ENCODE data around the gene ATXN1. TPM values are rescaled to one million over a fixed set of nuclear protein-coding genes. Genes with fewer than 3 reads are reported as not detected.
"Not testable (repeated sequence)": the region's sequence is repeated elsewhere in the genome, so short reads cannot be mapped to it uniquely, and the experiment has no call there.

ATXN1 gene
- total RNA-seq, 5 donors from 2014 or later (not counting 1 experiment from before 2014, with no cell fraction given): 65.1 to 101 (median 77.5) TPM

DNA sequence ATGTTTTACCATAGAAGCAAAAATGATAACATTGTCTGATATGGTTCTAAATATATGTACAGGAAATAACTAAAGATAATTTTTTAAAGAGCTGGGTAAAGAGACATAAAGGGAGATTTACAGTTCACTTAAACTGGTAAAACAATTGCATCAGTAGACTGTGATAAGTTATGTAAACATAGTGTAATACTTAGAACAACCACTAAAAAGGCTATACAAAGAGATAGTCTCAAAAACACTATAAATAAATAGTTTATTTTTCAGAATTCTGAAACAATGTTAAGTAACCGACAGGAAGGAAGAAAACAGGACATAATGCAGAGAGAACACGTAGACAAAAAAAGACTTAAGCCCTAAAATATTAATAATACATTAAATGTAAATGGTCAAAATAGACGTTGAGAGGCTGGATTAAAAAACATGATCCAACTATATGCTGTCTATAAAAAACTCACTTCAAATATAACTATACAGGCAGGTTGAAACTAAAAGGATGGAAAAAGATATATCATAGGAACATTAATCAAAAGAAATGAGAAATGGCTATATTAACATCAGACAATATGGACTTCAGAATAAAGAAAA lies 32.7 kb upstream of the ATXN1 start:
- H3K36me3 ChIP-seq (ENCODE audit: control insufficient read depth in 2 of 2, extremely low read depth in 1 of 2, insufficient read depth in 1 of 2, low read length in 1 of 2): no peaks in the 10 kb centered on the region
- H3K27ac Mint-ChIP-seq: no peak overlapping the region
- no CpG with 5 or more reads among the region's 3 CpGs for WGBS (ENCODE audit: insufficient coverage)
- no peaks in the 10 kb centered on the region for H3K36me3 Mint-ChIP-seq
- no peaks in the 10 kb centered on the region for H3K27me3 ChIP-seq (replicated peaks in 1 of 2; ENCODE audit: control insufficient read depth in 2 of 2, extremely low read depth in 1 of 2, insufficient read depth in 2 of 2, low read length in 1 of 2)
- H3K27me3 Mint-ChIP-seq: peaks cover 0 to 3% of the 10 kb centered on the region in 2 donors
- H3K4me3 Mint-ChIP-seq: no peak overlapping the region
- ChIA-PET CTCF (no interaction called here), POLR2A (no interaction called here)
- no peak overlapping the region for H3K27ac ChIP-seq (ENCODE audit: low read length)
- H3K9me3 Mint-ChIP-seq: peaks cover 0 to 11% (median 5%) of the 10 kb centered on the region in 3 donors
- no peak for ATAC-seq (replicated peaks in 1 of 4)
- H3K4me1 ChIP-seq (ENCODE audit: control insufficient read depth in 1 of 2, extremely low read depth in 1 of 2, insufficient read depth in 2 of 2, low read length in 2 of 2): no peaks in the 10 kb centered on the region
- no peaks in the 10 kb centered on the region for H3K4me1 Mint-ChIP-seq
- H3K4me3 ChIP-seq (ENCODE audit: control insufficient read depth in 1 of 2, extremely low read depth in 1 of 2, low read length in 1 of 2): no peak overlapping the region
- no peaks in the 10 kb centered on the region for H3K9me3 ChIP-seq
- DNase-seq: no peak

DNA sequence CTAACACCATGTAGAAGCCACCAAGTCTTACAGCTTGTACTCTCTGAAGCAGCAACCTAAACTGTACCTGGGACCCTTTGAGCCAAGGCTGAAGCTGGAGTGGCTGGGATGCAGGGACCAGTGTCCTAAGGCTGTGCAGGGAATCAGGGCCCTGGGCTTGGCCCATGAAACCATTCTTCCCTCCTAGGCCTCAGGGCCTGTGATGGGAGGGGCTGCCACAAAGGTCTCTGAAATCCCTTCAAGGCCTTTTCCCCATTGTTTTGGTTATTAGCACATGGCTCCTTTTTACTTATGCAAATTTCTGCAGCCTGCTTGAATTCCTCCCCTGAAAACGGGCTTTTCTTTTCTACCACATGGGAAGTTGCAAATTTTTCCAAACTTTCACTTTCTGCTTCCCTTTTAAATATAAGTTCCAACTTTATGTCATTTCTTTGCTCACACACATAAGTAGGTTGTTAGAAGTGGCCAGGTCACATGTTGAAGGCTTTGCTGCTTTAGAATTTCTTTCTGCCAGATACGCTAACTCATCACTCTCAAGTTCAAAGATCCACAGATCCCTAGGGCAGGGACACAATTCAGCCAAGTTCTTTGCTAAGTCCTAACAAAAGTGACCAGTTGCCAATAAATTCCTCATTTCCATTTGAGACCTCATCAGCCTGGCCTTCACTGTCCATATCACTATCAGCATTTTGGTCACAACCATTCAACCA lies 28.2 kb upstream of the ATXN1 start:
- Mint-ChIP-seq H3K27me3 (peaks cover 0 to 3% of the 10 kb centered on the region in 2 donors), H3K9me3 (peaks cover 3 to 15% (median 13%) of the 10 kb centered on the region in 3 donors), H3K36me3 (peaks cover 3% of the 10 kb centered on the region), H3K4me3 (no peak overlapping the region), H3K27ac (no peak overlapping the region), H3K4me1 (peaks cover 0 to 4% (median 0%) of the 10 kb centered on the region in 3 donors)
- no peaks in the 10 kb centered on the region for H3K27me3 ChIP-seq (replicated peaks in 1 of 2; ENCODE audit: control insufficient read depth in 2 of 2, extremely low read depth in 1 of 2, insufficient read depth in 2 of 2, low read length in 1 of 2)
- POLR2A ChIA-PET: no interaction called here
- CTCF ChIA-PET: interaction anchor here in 1 of 2 donors (0.7 kb wide), 1 partner anchor 18 kb away, joined by 4 read pairs; no protein-coding TSS in a partner anchor
- H3K36me3 ChIP-seq (ENCODE audit: control insufficient read depth in 2 of 2, extremely low read depth in 1 of 2, insufficient read depth in 1 of 2, low read length in 1 of 2): no peaks in the 10 kb centered on the region
- no peak overlapping the region for H3K27ac ChIP-seq (ENCODE audit: low read length)
- no peaks in the 10 kb centered on the region for H3K9me3 ChIP-seq
- no peaks in the 10 kb centered on the region for H3K4me1 ChIP-seq (ENCODE audit: control insufficient read depth in 1 of 2, extremely low read depth in 1 of 2, insufficient read depth in 2 of 2, low read length in 2 of 2)
- ATAC-seq (replicated peaks in 1 of 4): no peak
- no peak for DNase-seq
- no peak overlapping the region for H3K4me3 ChIP-seq (ENCODE audit: control insufficient read depth in 1 of 2, extremely low read depth in 1 of 2, low read length in 1 of 2)
- 89% methylated on average over 1 of the region's 2 CpGs for WGBS (ENCODE audit: insufficient coverage)

DNA sequence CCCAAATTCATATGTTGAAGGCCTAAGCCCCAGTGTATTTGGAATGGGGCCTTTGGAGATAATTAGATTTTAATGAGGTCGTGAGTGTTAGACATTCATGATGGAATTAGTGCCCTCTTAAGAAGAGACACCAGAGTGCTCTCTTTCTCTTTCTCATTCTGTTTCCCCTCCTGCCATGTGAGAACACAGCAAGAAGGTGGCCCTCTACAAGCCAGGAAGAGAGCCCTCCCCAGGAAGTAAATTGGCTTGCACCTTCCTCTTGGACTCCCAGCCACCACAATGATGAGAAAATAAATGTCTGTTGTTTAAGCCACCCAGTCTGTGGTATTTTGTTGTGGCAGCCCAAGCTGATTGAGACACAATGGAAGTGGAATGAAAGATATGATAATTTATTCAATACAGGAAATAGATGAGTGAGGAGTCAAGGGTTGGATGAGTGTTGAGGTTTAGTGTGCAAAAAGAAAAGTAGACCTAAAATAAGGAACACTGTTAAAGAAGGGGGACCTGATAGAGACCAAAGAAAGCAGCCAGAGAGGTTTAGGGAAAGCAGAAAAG lies 25.9 kb upstream of the ATXN1 start:
- POLR2A ChIA-PET: interaction anchor here in 1 of 2 donors (0.6 kb wide), 1 partner anchor 914 kb away, joined by 3 read pairs; no protein-coding TSS in a partner anchor
- Mint-ChIP-seq H3K4me1 (peaks cover 0 to 4% (median 0%) of the 10 kb centered on the region in 3 donors), H3K27me3 (peaks cover 0 to 2% of the 10 kb centered on the region in 2 donors), H3K4me3 (no peak overlapping the region), H3K27ac (no peak overlapping the region), H3K9me3 (peaks cover 3 to 15% (median 13%) of the 10 kb centered on the region in 3 donors), H3K36me3 (peaks cover 3% of the 10 kb centered on the region)
- H3K4me3 ChIP-seq (ENCODE audit: control insufficient read depth in 1 of 2, extremely low read depth in 1 of 2, low read length in 1 of 2): no peak overlapping the region
- H3K36me3 ChIP-seq (ENCODE audit: control insufficient read depth in 2 of 2, extremely low read depth in 1 of 2, insufficient read depth in 1 of 2, low read length in 1 of 2): no peaks in the 10 kb centered on the region
- no CpG with 5 or more reads among the region's 1 CpG for WGBS (ENCODE audit: insufficient coverage)
- H3K4me1 ChIP-seq (ENCODE audit: control insufficient read depth in 1 of 2, extremely low read depth in 1 of 2, insufficient read depth in 2 of 2, low read length in 2 of 2): no peaks in the 10 kb centered on the region
- CTCF ChIA-PET: no interaction called here
- ATAC-seq (replicated peaks in 1 of 4) (no peak), DNase-seq (no peak)
- H3K9me3 ChIP-seq: no peaks in the 10 kb centered on the region
- H3K27ac ChIP-seq (ENCODE audit: low read length): no peak overlapping the region
- no peaks in the 10 kb centered on the region for H3K27me3 ChIP-seq (replicated peaks in 1 of 2; ENCODE audit: control insufficient read depth in 2 of 2, extremely low read depth in 1 of 2, insufficient read depth in 2 of 2, low read length in 1 of 2)

DNA sequence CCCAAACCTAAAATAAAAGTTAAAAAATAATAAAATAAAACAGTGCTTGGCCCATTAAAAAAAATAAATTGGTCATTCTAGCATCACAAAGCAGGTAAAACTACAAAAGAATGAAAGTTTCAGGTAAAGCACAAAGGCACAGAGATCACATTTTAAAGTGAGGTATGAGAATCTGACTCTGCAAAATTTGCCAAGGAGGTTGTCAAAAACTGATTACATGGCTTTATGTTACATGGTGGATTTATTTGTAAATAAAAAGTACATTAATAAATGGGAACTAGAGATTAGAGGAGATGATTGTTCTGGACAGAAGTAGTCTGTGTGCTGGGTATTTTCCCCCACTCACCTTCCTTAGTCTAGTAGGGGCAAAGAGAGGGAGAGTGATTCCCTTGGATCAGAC lies 24.2 kb upstream of the ATXN1 start:
- ATAC-seq (replicated peaks in 1 of 4) (no peak), DNase-seq (no peak)
- peaks cover 0 to 6% (median 4%) of the 10 kb centered on the region in 3 donors for H3K4me1 Mint-ChIP-seq
- H3K9me3 Mint-ChIP-seq: peaks cover 3 to 14% (median 13%) of the 10 kb centered on the region in 3 donors
- no peak overlapping the region for H3K27ac ChIP-seq (ENCODE audit: low read length)
- no peak overlapping the region for H3K4me3 Mint-ChIP-seq
- H3K27me3 Mint-ChIP-seq: no peaks in the 10 kb centered on the region
- no peaks in the 10 kb centered on the region for H3K4me1 ChIP-seq (ENCODE audit: control insufficient read depth in 1 of 2, extremely low read depth in 1 of 2, insufficient read depth in 2 of 2, low read length in 2 of 2)
- peaks cover 3% of the 10 kb centered on the region for H3K36me3 Mint-ChIP-seq
- no peaks in the 10 kb centered on the region for H3K9me3 ChIP-seq
- no peak overlapping the region for H3K4me3 ChIP-seq (ENCODE audit: control insufficient read depth in 1 of 2, extremely low read depth in 1 of 2, low read length in 1 of 2)
- no peak overlapping the region for H3K27ac Mint-ChIP-seq
- no peaks in the 10 kb centered on the region for H3K27me3 ChIP-seq (replicated peaks in 1 of 2; ENCODE audit: control insufficient read depth in 2 of 2, extremely low read depth in 1 of 2, insufficient read depth in 2 of 2, low read length in 1 of 2)
- ChIA-PET CTCF (interaction anchor here in 1 of 2 donors (1.2 kb wide), 1 partner anchor 14 kb away, joined by 3 read pairs; no protein-coding TSS in a partner anchor), POLR2A (no interaction called here)
- H3K36me3 ChIP-seq (ENCODE audit: control insufficient read depth in 2 of 2, extremely low read depth in 1 of 2, insufficient read depth in 1 of 2, low read length in 1 of 2): no peaks in the 10 kb centered on the region

DNA sequence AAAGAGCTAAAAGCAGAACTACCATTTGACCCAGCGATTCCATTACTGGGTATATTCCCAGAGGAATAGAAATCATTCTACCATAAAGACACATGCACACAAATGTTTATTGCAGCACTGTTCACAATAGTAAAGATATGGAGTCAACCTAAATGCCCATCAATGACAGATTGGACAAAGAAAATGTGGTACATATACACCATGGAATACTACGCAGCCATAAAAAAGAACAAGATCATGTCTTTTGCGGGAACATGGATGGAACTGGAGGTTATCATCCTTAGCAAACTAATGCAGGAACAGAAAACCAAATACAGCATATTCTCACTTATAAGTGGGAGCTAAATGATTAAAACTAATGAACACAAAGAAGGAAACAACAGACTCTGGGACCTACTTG lies 23.7 kb upstream of the ATXN1 start:
- H3K4me3 ChIP-seq (ENCODE audit: control insufficient read depth in 1 of 2, extremely low read depth in 1 of 2, low read length in 1 of 2); POLR2A ChIA-PET; ATAC-seq (replicated peaks in 1 of 4); H3K36me3 Mint-ChIP-seq; H3K4me1 Mint-ChIP-seq; H3K4me1 ChIP-seq (ENCODE audit: control insufficient read depth in 1 of 2, extremely low read depth in 1 of 2, insufficient read depth in 2 of 2, low read length in 2 of 2); H3K27me3 ChIP-seq (replicated peaks in 1 of 2; ENCODE audit: control insufficient read depth in 2 of 2, extremely low read depth in 1 of 2, insufficient read depth in 2 of 2, low read length in 1 of 2); H3K27me3 Mint-ChIP-seq; H3K27ac ChIP-seq (ENCODE audit: low read length); H3K4me3 Mint-ChIP-seq; DNase-seq; H3K36me3 ChIP-seq (ENCODE audit: control insufficient read depth in 2 of 2, extremely low read depth in 1 of 2, insufficient read depth in 1 of 2, low read length in 1 of 2); H3K9me3 ChIP-seq; H3K27ac Mint-ChIP-seq: not testable (repeated sequence)
- no CpG with 5 or more reads among the region's 3 CpGs for WGBS (ENCODE audit: insufficient coverage)
- peaks cover 3 to 13% (median 9%) of the 10 kb centered on the region in 3 donors for H3K9me3 Mint-ChIP-seq
- CTCF ChIA-PET: interaction anchor here in 1 of 2 donors (1.2 kb wide), 1 partner anchor 14 kb away, joined by 3 read pairs; no protein-coding TSS in a partner anchor

DNA sequence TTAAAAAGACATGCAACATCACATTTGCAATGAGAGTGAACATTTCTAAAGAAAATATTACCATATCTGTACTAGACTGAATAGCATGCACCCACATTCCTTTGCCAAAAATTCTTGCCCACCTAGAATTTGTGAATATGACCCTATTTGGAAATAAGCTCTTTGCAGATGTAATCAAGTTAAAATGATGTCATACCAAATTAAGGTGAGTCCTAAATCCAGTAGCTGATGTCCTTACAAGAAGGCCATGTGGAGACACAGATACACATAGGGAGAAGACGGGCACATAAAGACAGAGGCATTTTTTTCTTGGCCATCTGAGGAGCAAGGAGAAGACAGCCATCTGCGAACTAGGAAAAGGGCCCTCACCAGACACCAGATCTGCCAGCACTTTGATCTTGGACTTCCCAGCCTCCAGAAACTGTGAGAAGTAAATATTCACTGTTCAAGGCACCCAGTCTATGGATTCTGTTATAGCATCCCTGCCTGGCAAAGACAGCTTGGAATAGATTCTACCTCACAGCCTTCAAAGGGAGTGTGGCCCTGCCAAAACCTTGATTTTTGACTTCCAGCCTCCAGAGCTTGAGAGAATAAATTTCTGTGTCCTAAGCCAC lies 22.8 kb upstream of the ATXN1 start:
- Histone ChIP-seq H3K4me1 (ENCODE audit: control insufficient read depth in 1 of 2, extremely low read depth in 1 of 2, insufficient read depth in 2 of 2, low read length in 2 of 2) (no peaks in the 10 kb centered on the region), H3K36me3 (ENCODE audit: control insufficient read depth in 2 of 2, extremely low read depth in 1 of 2, insufficient read depth in 1 of 2, low read length in 1 of 2) (no peaks in the 10 kb centered on the region), H3K27ac (ENCODE audit: low read length) (no peak overlapping the region), H3K9me3 (no peaks in the 10 kb centered on the region), H3K27me3 (replicated peaks in 1 of 2; ENCODE audit: control insufficient read depth in 2 of 2, extremely low read depth in 1 of 2, insufficient read depth in 2 of 2, low read length in 1 of 2) (no peaks in the 10 kb centered on the region), H3K4me3 (ENCODE audit: control insufficient read depth in 1 of 2, extremely low read depth in 1 of 2, low read length in 1 of 2) (no peak overlapping the region)
- WGBS (ENCODE audit: insufficient coverage): 88% methylated on average over 1 of the region's 2 CpGs
- peaks cover 3 to 8% (median 4%) of the 10 kb centered on the region in 3 donors for H3K9me3 Mint-ChIP-seq
- DNase-seq (no peak), ATAC-seq (replicated peaks in 1 of 4) (no peak)
- POLR2A ChIA-PET: no interaction called here
- peaks cover 0 to 6% (median 4%) of the 10 kb centered on the region in 3 donors for H3K4me1 Mint-ChIP-seq
- no peak overlapping the region for H3K27ac Mint-ChIP-seq
- no peaks in the 10 kb centered on the region for H3K27me3 Mint-ChIP-seq
- CTCF ChIA-PET: interaction anchor here (0.6 to 1.2 kb wide), 2 partner anchors 10 to 13 kb away, joined by 3 read pairs; no protein-coding TSS in a partner anchor
- peaks cover 3% of the 10 kb centered on the region for H3K36me3 Mint-ChIP-seq
- H3K4me3 Mint-ChIP-seq: no peak overlapping the region
